K562 treated with DMSO at 1 percent for 24 hours (cell line): Measurements from ENCODE around the gene EXD1. TPM values are rescaled to one million over a fixed set of nuclear protein-coding genes. Genes with fewer than 3 reads are reported as not detected.

Experiments used
- total RNA-seq: library from RNA; unstranded; fragments of 300-600 nt; gene quantifications from 2 replicates; pipeline ENCODE4 v1.2.3, GENCODE V29; 2022; ENCODE audit warnings: low read depth; ENCODE audit not compliant: insufficient read depth

The EXD1 gene
- not detected in 2 replicates for total RNA-seq

GRCh38 chr15:41230650-41231421 is at the start of gene EXD1, which contains the start of gene CHP1:
Gene EXD1 (minus strand): TSS chr15:41230757. CDS start chr15:41226575, 4,182 bp downstream.
Gene CHP1 (plus strand): TSS chr15:41231268. CDS start chr15:41231383, 115 bp downstream.

Other genes starting within 250 kb of the EXD1 start
- 11.5 and 11.8 TPM in 2 replicates for gene INO80, start 114.5 kb downstream of the EXD1 start, total RNA-seq
- gene CHP1, start 511 bp upstream of the EXD1 start, total RNA-seq = 50.2 and 54.1 TPM in 2 replicates
- 68.3 and 69.8 TPM in 2 replicates for gene OIP5, start 101.8 kb upstream of the EXD1 start, total RNA-seq
- 119 TPM in 2 replicates for gene NUSAP1, start 102.1 kb upstream of the EXD1 start, total RNA-seq
- gene NDUFAF1, start 171.7 kb upstream of the EXD1 start, total RNA-seq = 16.2 and 24.8 TPM in 2 replicates
- 27.8 and 31.3 TPM in 2 replicates for gene RTF1, start 186.3 kb upstream of the EXD1 start, total RNA-seq